GM19043 (cell line): ENCODE measurements around the gene PTBP2.
"Not testable (repeated sequence)": the region's sequence is repeated elsewhere in the genome, so short reads cannot be mapped to it uniquely, and the experiment has no call there.

Experiments used
- ATAC-seq: cut with Tn5 transposase; IDR thresholded peaks from one replicate; pipeline ENCODE4 v1.9.1; 2021; ENCODE audit warnings: low read depth; ENCODE audit not compliant: unreplicated experiment

PTBP2 gene

GRCh38 chr1:96727860-96728259 is 6.3 kb downstream of the PTBP2 start:
- ATAC-seq = no peak

- no peak for ATAC-seq
Observed at GRCh38 chr1:96730574-96731298, 9.2 kb downstream of the PTBP2 start.

GRCh38 chr1:96741335-96741734 is 19.8 kb downstream of the PTBP2 start:
- ATAC-seq = no peak

GRCh38 chr1:96746440-96747420 is 25.1 kb downstream of the PTBP2 start:
- ATAC-seq = no peak

- no peak for ATAC-seq
Observed at GRCh38 chr1:96747565-96747964, 26.0 kb downstream of the PTBP2 start.

- ATAC-seq = no peak
Observed at GRCh38 chr1:96748078-96748477, 26.5 kb downstream of the PTBP2 start.

GRCh38 chr1:96749618-96750017 is 28.0 kb downstream of the PTBP2 start:
- ATAC-seq = no peak

GRCh38 chr1:96752394-96752793 is 30.8 kb downstream of the PTBP2 start:
- no peak for ATAC-seq

GRCh38 chr1:96756789-96757188 is 35.2 kb downstream of the PTBP2 start:
- ATAC-seq = no peak

- ATAC-seq = not testable (repeated sequence)
Observed at GRCh38 chr1:96762586-96762985, 41.0 kb downstream of the PTBP2 start.

- ATAC-seq = no peak
Observed at GRCh38 chr1:96763514-96763913, 41.9 kb downstream of the PTBP2 start.

GRCh38 chr1:96764469-96764868 is 42.9 kb downstream of the PTBP2 start:
- no peak for ATAC-seq

- ATAC-seq = no peak
Observed at GRCh38 chr1:96771847-96772246, 50.3 kb downstream of the PTBP2 start.

- ATAC-seq = no peak
Observed at GRCh38 chr1:96772349-96772748, 50.8 kb downstream of the PTBP2 start.

GRCh38 chr1:96772972-96773371 is 51.4 kb downstream of the PTBP2 start:
- no peak for ATAC-seq

- ATAC-seq = no peak
Observed at GRCh38 chr1:96782206-96782605, 60.6 kb downstream of the PTBP2 start.

GRCh38 chr1:96782856-96783255 is 61.3 kb downstream of the PTBP2 start:
- ATAC-seq = no peak

- ATAC-seq = no peak
Observed at GRCh38 chr1:96790599-96790998, 69.0 kb downstream of the PTBP2 start.

- ATAC-seq = no peak
Observed at GRCh38 chr1:96792220-96792619, 70.6 kb downstream of the PTBP2 start.

- not testable (repeated sequence) for ATAC-seq
Observed at GRCh38 chr1:96801696-96802095, 80.1 kb downstream of the PTBP2 start.

GRCh38 chr1:96804648-96805047 is 83.1 kb downstream of the PTBP2 start:
- no peak for ATAC-seq

GRCh38 chr1:96808191-96808590 is 86.6 kb downstream of the PTBP2 start:
- ATAC-seq = no peak
